Mucosa of descending colon (tissue), 3 donors: ENCODE results near the gene HSPA5. TPM values are rescaled to one million over a fixed set of nuclear protein-coding genes. Genes with fewer than 3 reads are reported as not detected.
"Not testable (repeated sequence)": the region's sequence is repeated elsewhere in the genome, so short reads cannot be mapped to it uniquely, and the experiment has no call there.

Experiments used
- ATAC-seq: fragments of 200-7000 bp; cut with Tn5 transposase; one replicate; pipeline ENCODE4 v1.9.1; 2020; ENCODE audit warnings: mild to moderate bottlenecking, moderate library complexity
- DNase-seq, 3 donors: peaks; one replicate each; pipeline ENCODE4 v3.0.0-alpha.2; 2020
- H3K36me3 ChIP-seq: fragments of 200-600 bp; one replicate; pipeline ENCODE4 v1.8.0; 2021; ENCODE audit warnings: low read depth, mild to moderate bottlenecking
- H3K4me1 ChIP-seq: fragments of 200-600 bp; one replicate; pipeline ENCODE4 v1.8.0; 2021; ENCODE audit warnings: low read depth, mild to moderate bottlenecking
- H3K4me3 ChIP-seq: fragments of 200-600 bp; one replicate; pipeline ENCODE4 v1.8.0; 2021; ENCODE audit warnings: mild to moderate bottlenecking
- H3K9me3 ChIP-seq: fragments of 200-600 bp; one replicate; pipeline ENCODE4 v1.8.0; 2021; ENCODE audit warnings: mild to moderate bottlenecking
- intact Hi-C, 2 donors: fragments of 100-400 bp; cut with DNase I in 1 of 2; cut with micrococcal nuclease in 1 of 2; formaldehyde crosslinking; loops; one replicate each; pipeline versions ENCODE4 v1.11.0 to v1.11.1; 2022; cut with DNase I, micrococcal nuclease
- total RNA-seq, 3 donors: library from RNA; stranded (reverse); fragmentation: NEBNext Ultra II Directional in 2 of 3; extraction: Animal tissue kit (Norgen Biotek cat#: 25700) in 2 of 3; gene quantifications; one replicate each; pipeline versions ENCODE4 v1.2.1 to v1.2.4, GENCODE V29; 2021 to 2023
- TF ChIP-seq, protein P1 (sequence below): fragments of 200-600 bp; IDR thresholded peaks from one replicate; pipeline ENCODE4 v1.8.0; 2022; ENCODE audit warnings: antibody characterized with exemption, mild to moderate bottlenecking
- donor health status: DM: no; HTN: no; CAD: no; lungs with moderate emphysema.
- donor health status: DM: no; HTN: no; CAD: no.
- donor health status: DM: no; HTN: yes; CAD: no.

The HSPA5 gene
- total RNA-seq, 3 donors from 2014 or later: 119 to 194 (median 150) TPM

DNA sequence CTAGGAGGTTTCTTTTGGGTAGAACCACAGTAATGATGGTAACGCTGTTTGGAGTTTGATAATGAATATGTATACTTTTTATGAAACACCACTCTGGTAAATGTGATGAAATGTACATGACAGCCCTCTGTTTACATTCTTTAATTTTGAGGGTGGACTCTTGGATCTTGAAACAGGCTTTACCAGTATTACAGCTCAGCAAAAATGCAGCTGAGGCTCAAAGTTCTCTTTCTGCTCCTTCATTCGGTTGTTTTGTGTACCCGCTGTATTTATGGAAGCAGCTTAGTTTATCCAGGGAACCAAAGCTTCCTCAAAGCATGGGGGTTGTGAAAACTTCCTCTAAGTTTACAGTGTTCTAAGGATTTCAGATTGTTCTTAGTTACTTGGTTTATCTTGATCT is 31.6 kb upstream of the HSPA5 start:
- Histone ChIP-seq H3K4me1 (peaks cover 19% of the 10 kb centered on the region), H3K9me3 (no peaks in the 10 kb centered on the region), H3K36me3 (no peaks in the 10 kb centered on the region), H3K4me3 (no peak overlapping the region)
- intact Hi-C loops: no loop called here
- TF ChIP-seq, protein P1, sequence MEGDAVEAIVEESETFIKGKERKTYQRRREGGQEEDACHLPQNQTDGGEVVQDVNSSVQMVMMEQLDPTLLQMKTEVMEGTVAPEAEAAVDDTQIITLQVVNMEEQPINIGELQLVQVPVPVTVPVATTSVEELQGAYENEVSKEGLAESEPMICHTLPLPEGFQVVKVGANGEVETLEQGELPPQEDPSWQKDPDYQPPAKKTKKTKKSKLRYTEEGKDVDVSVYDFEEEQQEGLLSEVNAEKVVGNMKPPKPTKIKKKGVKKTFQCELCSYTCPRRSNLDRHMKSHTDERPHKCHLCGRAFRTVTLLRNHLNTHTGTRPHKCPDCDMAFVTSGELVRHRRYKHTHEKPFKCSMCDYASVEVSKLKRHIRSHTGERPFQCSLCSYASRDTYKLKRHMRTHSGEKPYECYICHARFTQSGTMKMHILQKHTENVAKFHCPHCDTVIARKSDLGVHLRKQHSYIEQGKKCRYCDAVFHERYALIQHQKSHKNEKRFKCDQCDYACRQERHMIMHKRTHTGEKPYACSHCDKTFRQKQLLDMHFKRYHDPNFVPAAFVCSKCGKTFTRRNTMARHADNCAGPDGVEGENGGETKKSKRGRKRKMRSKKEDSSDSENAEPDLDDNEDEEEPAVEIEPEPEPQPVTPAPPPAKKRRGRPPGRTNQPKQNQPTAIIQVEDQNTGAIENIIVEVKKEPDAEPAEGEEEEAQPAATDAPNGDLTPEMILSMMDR: no peak
- peak in 1 of 3 donors; percentile 48 for DNase-seq
- peak; percentile 97 for ATAC-seq

DNA sequence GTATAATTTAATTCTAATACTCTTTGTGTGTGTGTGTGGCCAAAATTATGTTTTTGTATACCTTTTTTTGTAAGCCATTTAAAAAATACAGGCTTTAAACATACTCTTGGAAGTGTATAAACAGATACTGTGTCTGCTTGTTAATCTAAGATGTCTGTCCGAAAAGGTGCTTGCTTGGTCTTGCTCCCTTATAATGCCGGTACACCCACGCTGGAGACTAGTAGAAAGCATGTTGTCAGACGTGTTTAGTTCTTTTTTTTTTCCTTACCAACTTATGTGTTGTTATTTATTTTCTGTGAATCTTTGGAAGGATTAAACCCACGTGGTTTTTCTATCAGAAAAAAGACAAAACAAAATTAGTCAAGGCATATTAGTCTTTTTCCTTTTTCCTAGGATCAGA is 29.9 kb upstream of the HSPA5 start:
- Histone ChIP-seq H3K9me3 (no peaks in the 10 kb centered on the region), H3K4me3 (no peak overlapping the region), H3K36me3 (no peaks in the 10 kb centered on the region), H3K4me1 (peaks cover 19% of the 10 kb centered on the region)
- TF ChIP-seq, protein P1: no peak
- intact Hi-C loops: no loop called here
- ATAC-seq: no peak
- no peak for DNase-seq

DNA sequence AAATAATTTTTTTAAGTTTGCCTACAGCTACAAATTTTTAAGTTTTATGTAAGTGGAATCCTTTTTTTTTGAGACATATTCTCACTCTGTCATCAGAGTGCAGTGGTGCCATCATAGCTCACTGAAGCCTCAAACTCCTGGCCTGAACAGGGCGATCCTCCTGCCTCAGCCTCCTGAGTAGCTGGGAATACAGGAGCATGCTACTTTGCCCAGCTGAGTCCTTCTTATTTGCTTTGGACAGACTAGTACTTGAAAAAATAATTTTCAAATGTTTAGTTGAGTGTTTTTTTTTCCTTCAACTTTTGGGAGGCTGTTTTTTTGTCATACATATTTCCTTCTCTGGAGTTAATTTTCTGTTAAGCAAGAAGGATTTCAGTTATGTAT is 27.9 kb upstream of the HSPA5 start:
- H3K36me3 ChIP-seq: no peaks in the 10 kb centered on the region
- no peaks in the 10 kb centered on the region for H3K9me3 ChIP-seq
- H3K4me1 ChIP-seq: peaks cover 19% of the 10 kb centered on the region
- DNase-seq (no peak), ATAC-seq (no peak)
- TF ChIP-seq, protein P1: no peak
- H3K4me3 ChIP-seq: no peak overlapping the region
- intact Hi-C loops: no loop called here

DNA sequence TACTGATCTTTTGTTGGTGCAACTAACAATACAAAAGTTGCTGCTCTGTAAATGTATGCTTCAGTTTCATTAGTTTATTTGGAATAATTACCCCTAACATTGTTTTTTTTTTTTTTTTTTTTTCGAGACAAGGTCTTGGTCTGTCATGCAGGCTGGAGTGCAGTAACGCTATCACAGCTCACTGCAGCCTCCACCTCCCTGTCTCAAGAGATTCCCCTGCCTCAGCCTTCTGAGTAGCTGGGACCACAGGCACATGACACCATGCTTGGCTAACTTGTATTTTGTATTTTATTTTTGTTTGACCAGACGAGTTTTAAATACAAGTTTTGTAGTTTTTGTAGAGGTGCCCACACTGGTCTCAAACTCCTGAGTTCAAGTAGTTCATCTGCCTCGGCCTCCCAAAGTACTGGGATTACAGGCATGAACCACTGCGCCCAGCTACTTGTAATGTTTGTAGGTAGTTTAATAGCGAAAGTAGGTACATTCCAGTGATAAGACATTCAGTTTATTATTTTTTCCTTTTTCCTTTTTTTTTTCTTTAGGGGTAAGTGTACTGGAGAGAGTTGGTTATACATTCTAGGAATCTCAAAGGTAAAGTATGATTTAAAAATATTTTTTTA is 27.4 kb upstream of the HSPA5 start:
- ATAC-seq: no peak
- Histone ChIP-seq H3K36me3 (no peaks in the 10 kb centered on the region), H3K4me3 (no peak overlapping the region), H3K9me3 (no peaks in the 10 kb centered on the region), H3K4me1 (peaks cover 19% of the 10 kb centered on the region)
- intact Hi-C loops: no loop called here
- TF ChIP-seq, protein P1: no peak
- no peak for DNase-seq

DNA sequence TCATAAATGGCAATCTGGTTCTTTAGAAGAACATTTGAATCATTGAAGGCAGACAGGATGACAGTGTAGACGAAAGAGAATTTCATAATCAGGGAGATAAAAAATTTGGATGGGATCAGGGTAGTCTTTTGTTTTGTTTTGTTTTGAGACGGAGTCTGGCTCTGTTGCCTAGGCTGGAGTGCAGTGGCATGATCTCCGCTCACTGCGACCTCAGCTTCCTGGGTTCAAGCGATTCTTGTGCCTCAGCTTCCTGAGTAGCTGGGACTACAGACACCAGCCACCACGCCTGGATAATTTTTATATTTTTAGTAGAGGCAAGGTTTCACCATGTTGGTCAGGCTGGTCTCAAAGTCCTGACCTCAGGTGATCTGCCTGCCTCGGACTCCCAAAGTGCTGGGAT is 22.9 kb upstream of the HSPA5 start:
- ATAC-seq, H3K9me3 ChIP-seq, H3K36me3 ChIP-seq, DNase-seq, intact Hi-C loops, H3K4me3 ChIP-seq: not testable (repeated sequence)
- H3K4me1 ChIP-seq: peaks cover 11% of the 10 kb centered on the region

DNA sequence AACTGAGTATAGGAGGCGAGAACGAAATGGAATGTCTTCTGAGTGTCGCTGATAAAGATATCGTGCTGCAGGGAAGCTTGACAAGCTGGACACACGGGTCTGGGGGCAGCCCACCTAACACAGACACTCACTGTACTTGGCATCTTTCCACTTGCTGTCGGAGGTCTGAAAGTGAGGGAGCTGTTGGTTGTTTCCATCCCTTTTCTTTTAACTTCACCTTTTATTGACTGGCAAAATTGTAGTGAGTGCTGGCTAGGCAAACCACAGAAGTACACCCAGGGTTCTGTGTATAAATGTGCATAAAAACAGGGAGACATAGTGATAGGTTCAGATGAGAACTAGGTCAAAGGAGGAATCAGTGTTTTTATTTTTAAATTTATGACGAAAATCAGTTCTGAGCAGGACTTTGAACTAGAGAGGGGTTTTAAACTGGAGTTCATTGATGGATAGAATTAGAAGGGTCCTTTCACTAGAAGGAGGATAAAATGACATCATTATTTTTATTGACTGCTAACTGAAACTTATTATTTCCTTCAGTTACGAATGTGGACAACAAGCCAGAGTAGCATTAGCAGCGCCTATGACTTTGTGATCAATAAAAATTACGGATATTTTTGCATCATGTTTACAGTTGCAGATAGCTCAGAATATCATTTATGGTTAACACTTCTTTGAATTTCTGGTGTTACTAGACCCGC is 21.3 kb upstream of the HSPA5 start:
- Histone ChIP-seq H3K36me3 (no peaks in the 10 kb centered on the region), H3K4me1 (peaks cover 11% of the 10 kb centered on the region), H3K4me3 (peak overlapping the region; percentile 98), H3K9me3 (no peaks in the 10 kb centered on the region)
- no peak for ATAC-seq
- TF ChIP-seq, protein P1: no peak
- intact Hi-C loops: no loop called here
- DNase-seq: no peak
